Measurements from ENCODE around the gene HECTD4. TPM values are rescaled to one million over a fixed set of nuclear protein-coding genes. Genes with fewer than 3 reads are reported as not detected.
A peak's percentile ranks its signal among the peaks of the same experiment; 100 is the strongest.

The HECTD4 gene
- total RNA-seq, 2 experiments from 2014 or later, result 34.5 to 62.4 TPM

DNA sequence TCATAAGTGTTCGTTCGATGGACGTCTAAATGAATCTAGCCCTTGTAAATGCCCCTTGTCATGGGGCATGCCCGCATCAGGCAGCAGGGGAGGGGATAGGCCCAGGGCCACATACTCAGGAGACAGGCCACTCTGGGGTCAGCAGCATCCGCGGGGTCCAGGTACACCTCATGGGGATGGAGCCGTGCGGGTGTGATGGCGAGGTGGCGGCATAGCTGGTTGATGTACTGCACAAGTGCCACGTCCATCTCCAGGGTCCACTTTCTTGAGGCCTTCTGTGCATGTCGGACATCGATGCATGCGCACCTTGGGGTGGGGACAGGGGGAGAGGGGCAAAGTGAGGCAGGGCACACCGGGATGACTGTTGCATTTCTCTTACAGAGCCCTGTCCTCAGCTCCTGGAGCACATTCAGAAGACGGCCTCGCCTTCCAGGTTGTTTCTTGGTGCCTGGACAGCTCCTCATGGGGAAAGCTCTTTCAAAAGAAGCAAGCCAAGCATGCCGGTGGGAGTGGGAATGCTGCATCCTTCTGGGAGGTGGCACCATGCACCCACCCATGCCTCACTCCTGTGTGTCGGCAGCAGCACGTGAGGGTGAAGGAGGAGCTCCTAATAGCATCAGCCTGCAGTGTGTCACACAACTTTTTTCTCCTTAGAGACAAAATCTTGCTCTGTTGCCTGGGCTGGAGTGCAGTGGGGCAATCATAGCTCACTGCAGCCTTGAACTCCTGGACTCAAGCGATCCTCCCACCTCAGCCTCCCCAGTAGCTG lies 209.5 kb downstream of the HECTD4 start:
- peaks cover 33% of the 10 kb centered on the region for H3K36me3 ChIP-seq (ENCODE audit: insufficient read depth, low read length)
- no peaks in the 10 kb centered on the region for H3K79me2 ChIP-seq (ENCODE audit: insufficient read depth, low read depth, low read length)
- no peak overlapping the region for H3K27ac ChIP-seq (ENCODE audit: low read depth, low read length, poor library complexity, severe bottlenecking)
- H3K9me3 ChIP-seq (ENCODE audit: low read length), result no peaks in the 10 kb centered on the region
- H3K4me3 ChIP-seq (ENCODE audit: low read depth, low read length, poor library complexity, severe bottlenecking), result no peak overlapping the region
- H3K9me2 ChIP-seq (ENCODE audit: insufficient read depth, low read length), result no peaks in the 10 kb centered on the region
- POLR2A ChIA-PET, result interaction anchor here (1.1 kb wide), 1 partner anchor 25 kb away, joined by 3 read pairs; no protein-coding TSS in a partner anchor
- CTCF ChIA-PET (ENCODE audit: unreplicated experiment), result interaction anchor here (0.6 kb wide), 1 partner anchor 96 kb away, joined by 4 read pairs; no protein-coding TSS in a partner anchor
- BruUV-seq (replicated peaks), result no TSS peak
- H3K4me2 ChIP-seq (ENCODE audit: low read length), result no peak overlapping the region
- TF ChIP-seq EZH2phosphoT487 (IDR thresholded peaks at IDR 0.05; ENCODE audit: borderline replicate concordance, low read depth, low read length), result no peak
- TF ChIP-seq, protein P1, sequence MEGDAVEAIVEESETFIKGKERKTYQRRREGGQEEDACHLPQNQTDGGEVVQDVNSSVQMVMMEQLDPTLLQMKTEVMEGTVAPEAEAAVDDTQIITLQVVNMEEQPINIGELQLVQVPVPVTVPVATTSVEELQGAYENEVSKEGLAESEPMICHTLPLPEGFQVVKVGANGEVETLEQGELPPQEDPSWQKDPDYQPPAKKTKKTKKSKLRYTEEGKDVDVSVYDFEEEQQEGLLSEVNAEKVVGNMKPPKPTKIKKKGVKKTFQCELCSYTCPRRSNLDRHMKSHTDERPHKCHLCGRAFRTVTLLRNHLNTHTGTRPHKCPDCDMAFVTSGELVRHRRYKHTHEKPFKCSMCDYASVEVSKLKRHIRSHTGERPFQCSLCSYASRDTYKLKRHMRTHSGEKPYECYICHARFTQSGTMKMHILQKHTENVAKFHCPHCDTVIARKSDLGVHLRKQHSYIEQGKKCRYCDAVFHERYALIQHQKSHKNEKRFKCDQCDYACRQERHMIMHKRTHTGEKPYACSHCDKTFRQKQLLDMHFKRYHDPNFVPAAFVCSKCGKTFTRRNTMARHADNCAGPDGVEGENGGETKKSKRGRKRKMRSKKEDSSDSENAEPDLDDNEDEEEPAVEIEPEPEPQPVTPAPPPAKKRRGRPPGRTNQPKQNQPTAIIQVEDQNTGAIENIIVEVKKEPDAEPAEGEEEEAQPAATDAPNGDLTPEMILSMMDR (conservative IDR thresholded peaks at IDR 0.05; ENCODE audit: low read length), result no peak
- intact Hi-C loops (cut with micrococcal nuclease; ENCODE audit: unreplicated experiment), result no loop called here
- H4K20me1 ChIP-seq (ENCODE audit: insufficient read depth, low read length), result no peaks in the 10 kb centered on the region
- H2AFZ ChIP-seq (ENCODE audit: low read length), result no peak overlapping the region
- no peaks in the 10 kb centered on the region for H3K4me1 ChIP-seq (ENCODE audit: insufficient read depth, low read length, poor library complexity, severe bottlenecking)
- no peak for DNase-seq (ENCODE audit: low spot score)

DNA sequence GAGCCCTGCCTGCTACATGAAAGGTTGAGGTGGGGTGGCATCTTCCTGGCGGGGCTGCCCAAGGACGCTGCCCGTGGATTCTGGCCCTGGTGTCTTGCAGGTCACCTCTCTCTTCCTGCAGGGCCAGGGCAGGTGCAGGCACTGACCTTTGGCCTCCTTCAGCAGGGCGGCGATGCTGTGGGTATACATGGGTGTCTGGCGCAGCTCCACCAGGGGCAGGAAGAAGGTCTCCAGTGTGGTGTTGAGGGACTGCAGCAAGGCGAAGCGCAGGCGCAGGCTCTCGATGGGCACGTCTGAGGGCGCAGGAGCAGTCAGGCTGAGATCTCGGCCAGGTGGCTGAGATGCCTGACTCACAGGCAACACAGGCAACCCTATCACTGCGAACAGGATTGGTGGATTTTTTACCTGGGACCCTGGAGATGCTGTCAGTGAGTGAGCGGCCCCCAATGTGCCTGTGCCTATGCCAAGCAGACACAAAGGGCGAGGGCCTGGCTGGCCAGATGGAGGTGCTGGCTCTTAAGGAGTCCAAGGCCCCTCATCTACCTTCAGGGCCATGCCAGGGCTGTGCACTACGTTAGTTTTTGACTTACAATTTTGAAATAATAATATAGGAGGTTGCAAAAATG lies 211.1 kb downstream of the HECTD4 start:
- Histone ChIP-seq H3K79me2 (ENCODE audit: insufficient read depth, low read depth, low read length) (no peaks in the 10 kb centered on the region), H3K9me3 (ENCODE audit: low read length) (no peaks in the 10 kb centered on the region), H3K4me1 (ENCODE audit: insufficient read depth, low read length, poor library complexity, severe bottlenecking) (no peaks in the 10 kb centered on the region), H3K27ac (ENCODE audit: low read depth, low read length, poor library complexity, severe bottlenecking) (no peak overlapping the region), H3K4me2 (ENCODE audit: low read length) (no peak overlapping the region), H3K9me2 (ENCODE audit: insufficient read depth, low read length) (no peaks in the 10 kb centered on the region), H2AFZ (ENCODE audit: low read length) (no peak overlapping the region), H3K4me3 (ENCODE audit: low read depth, low read length, poor library complexity, severe bottlenecking) (no peak overlapping the region), H4K20me1 (ENCODE audit: insufficient read depth, low read length) (no peaks in the 10 kb centered on the region), H3K36me3 (ENCODE audit: insufficient read depth, low read length) (peaks cover 27% of the 10 kb centered on the region)
- POLR2A ChIA-PET, result no interaction called here
- CTCF ChIA-PET (ENCODE audit: unreplicated experiment), result no interaction called here
- BruUV-seq (replicated peaks), result no TSS peak
- DNase-seq (ENCODE audit: low spot score), result no peak
- no peak for TF ChIP-seq EZH2phosphoT487 (IDR thresholded peaks at IDR 0.05; ENCODE audit: borderline replicate concordance, low read depth, low read length)
- TF ChIP-seq, protein P1 (conservative IDR thresholded peaks at IDR 0.05; ENCODE audit: low read length), result no peak
- intact Hi-C loops (cut with micrococcal nuclease; ENCODE audit: unreplicated experiment), result no loop called here

DNA sequence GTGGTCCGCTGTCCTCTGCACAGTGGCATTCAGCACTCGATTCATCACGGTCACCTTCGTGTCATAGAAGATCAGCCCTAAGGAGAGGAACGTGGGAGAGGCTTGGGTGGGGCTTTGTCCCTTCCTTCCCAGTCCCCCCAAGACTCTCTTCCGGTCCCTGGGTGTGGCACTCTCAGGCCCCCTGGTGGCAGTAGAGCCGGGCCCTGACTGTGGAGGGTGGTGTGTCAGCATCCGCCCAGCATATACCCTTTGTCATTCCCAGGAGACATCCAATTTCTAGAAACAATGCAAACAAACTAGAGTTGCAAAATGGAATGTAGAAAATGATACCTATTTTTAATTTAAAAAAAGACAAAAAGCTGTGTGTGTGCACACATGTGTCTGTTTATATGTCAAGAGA lies 211.9 kb downstream of the HECTD4 start:
- Histone ChIP-seq H3K79me2 (ENCODE audit: insufficient read depth, low read depth, low read length) (no peaks in the 10 kb centered on the region), H3K4me2 (ENCODE audit: low read length) (no peak overlapping the region), H3K9me3 (ENCODE audit: low read length) (no peaks in the 10 kb centered on the region), H4K20me1 (ENCODE audit: insufficient read depth, low read length) (no peaks in the 10 kb centered on the region), H3K36me3 (ENCODE audit: insufficient read depth, low read length) (peaks cover 24% of the 10 kb centered on the region), H3K4me3 (ENCODE audit: low read depth, low read length, poor library complexity, severe bottlenecking) (no peak overlapping the region), H3K9me2 (ENCODE audit: insufficient read depth, low read length) (no peaks in the 10 kb centered on the region), H3K27ac (ENCODE audit: low read depth, low read length, poor library complexity, severe bottlenecking) (no peak overlapping the region), H2AFZ (ENCODE audit: low read length) (no peak overlapping the region), H3K4me1 (ENCODE audit: insufficient read depth, low read length, poor library complexity, severe bottlenecking) (no peaks in the 10 kb centered on the region)
- intact Hi-C loops (cut with micrococcal nuclease; ENCODE audit: unreplicated experiment), result no loop called here
- DNase-seq (ENCODE audit: low spot score), result peak; percentile 26
- ChIA-PET POLR2A (interaction anchor here (0.6 kb wide), 1 partner anchor 20 kb away, joined by 3 read pairs; no protein-coding TSS in a partner anchor), CTCF (ENCODE audit: unreplicated experiment) (no interaction called here)
- no TSS peak for BruUV-seq (replicated peaks)
- no peak for TF ChIP-seq EZH2phosphoT487 (IDR thresholded peaks at IDR 0.05; ENCODE audit: borderline replicate concordance, low read depth, low read length)
- TF ChIP-seq, protein P1 (conservative IDR thresholded peaks at IDR 0.05; ENCODE audit: low read length), result peak; percentile 74
